ENCODE data around the gene PRDM16. TPM values are rescaled to one million over a fixed set of nuclear protein-coding genes. Genes with fewer than 3 reads are reported as not detected.

Gene PRDM16
- total RNA-seq, 1 experiment from 2014 or later = 22.3 TPM

- Histone ChIP-seq H3K4me1 (ENCODE audit: control insufficient read depth, insufficient read depth, low read length) (no peaks in the 10 kb centered on the region), H3K27me3 (ENCODE audit: control insufficient read depth, insufficient read depth, low read length) (no peaks in the 10 kb centered on the region)
- POLR2A ChIA-PET = no interaction called here
Measured at GRCh38 chr1:3234281-3234680, 165.3 kb downstream of the PRDM16 start.

GRCh38 chr1:3234956-3235355 is 166.0 kb downstream of the PRDM16 start:
- H3K27me3 ChIP-seq (ENCODE audit: control insufficient read depth, insufficient read depth, low read length) = no peaks in the 10 kb centered on the region

More at GRCh38 chr1:3234281-3234680, 165.3 kb downstream of the PRDM16 start:
- TF ChIP-seq TCF7L2 (IDR thresholded peaks at IDR 0.05; ENCODE audit: low read depth, low read length) (no peak), SIN3A (IDR thresholded peaks at IDR 0.05; ENCODE audit: borderline replicate concordance, insufficient read depth, low read depth, low read length) (no peak), POLR2AphosphoS5 (IDR thresholded peaks at IDR 0.05; ENCODE audit: low read depth, low read length) (no peak)
- TF ChIP-seq, protein P1, sequence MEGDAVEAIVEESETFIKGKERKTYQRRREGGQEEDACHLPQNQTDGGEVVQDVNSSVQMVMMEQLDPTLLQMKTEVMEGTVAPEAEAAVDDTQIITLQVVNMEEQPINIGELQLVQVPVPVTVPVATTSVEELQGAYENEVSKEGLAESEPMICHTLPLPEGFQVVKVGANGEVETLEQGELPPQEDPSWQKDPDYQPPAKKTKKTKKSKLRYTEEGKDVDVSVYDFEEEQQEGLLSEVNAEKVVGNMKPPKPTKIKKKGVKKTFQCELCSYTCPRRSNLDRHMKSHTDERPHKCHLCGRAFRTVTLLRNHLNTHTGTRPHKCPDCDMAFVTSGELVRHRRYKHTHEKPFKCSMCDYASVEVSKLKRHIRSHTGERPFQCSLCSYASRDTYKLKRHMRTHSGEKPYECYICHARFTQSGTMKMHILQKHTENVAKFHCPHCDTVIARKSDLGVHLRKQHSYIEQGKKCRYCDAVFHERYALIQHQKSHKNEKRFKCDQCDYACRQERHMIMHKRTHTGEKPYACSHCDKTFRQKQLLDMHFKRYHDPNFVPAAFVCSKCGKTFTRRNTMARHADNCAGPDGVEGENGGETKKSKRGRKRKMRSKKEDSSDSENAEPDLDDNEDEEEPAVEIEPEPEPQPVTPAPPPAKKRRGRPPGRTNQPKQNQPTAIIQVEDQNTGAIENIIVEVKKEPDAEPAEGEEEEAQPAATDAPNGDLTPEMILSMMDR (IDR thresholded peaks at IDR 0.05) = no peak
- TF ChIP-seq, protein P2, sequence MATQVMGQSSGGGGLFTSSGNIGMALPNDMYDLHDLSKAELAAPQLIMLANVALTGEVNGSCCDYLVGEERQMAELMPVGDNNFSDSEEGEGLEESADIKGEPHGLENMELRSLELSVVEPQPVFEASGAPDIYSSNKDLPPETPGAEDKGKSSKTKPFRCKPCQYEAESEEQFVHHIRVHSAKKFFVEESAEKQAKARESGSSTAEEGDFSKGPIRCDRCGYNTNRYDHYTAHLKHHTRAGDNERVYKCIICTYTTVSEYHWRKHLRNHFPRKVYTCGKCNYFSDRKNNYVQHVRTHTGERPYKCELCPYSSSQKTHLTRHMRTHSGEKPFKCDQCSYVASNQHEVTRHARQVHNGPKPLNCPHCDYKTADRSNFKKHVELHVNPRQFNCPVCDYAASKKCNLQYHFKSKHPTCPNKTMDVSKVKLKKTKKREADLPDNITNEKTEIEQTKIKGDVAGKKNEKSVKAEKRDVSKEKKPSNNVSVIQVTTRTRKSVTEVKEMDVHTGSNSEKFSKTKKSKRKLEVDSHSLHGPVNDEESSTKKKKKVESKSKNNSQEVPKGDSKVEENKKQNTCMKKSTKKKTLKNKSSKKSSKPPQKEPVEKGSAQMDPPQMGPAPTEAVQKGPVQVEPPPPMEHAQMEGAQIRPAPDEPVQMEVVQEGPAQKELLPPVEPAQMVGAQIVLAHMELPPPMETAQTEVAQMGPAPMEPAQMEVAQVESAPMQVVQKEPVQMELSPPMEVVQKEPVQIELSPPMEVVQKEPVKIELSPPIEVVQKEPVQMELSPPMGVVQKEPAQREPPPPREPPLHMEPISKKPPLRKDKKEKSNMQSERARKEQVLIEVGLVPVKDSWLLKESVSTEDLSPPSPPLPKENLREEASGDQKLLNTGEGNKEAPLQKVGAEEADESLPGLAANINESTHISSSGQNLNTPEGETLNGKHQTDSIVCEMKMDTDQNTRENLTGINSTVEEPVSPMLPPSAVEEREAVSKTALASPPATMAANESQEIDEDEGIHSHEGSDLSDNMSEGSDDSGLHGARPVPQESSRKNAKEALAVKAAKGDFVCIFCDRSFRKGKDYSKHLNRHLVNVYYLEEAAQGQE (IDR thresholded peaks at IDR 0.05; ENCODE audit: insufficient read depth in 1 of 2, low read depth in 2 of 2, low read length in 1 of 2) = no peak
- no peaks in the 10 kb centered on the region for H3K36me3 ChIP-seq (ENCODE audit: control insufficient read depth, insufficient read depth, low read length)
- H3K4me3 ChIP-seq (ENCODE audit: low read depth in 2 of 2, low read length in 2 of 2) = no peak overlapping the region
- intact Hi-C loops (cut with micrococcal nuclease; ENCODE audit: unreplicated experiment) (no loop called here), in situ Hi-C loops (cut with HindIII; ENCODE audit: low pct_unique_long_range_greater_than_20kb, low sequenced_read_pairs) (no loop called here)
- no peaks in the 10 kb centered on the region for H3K9me3 ChIP-seq (ENCODE audit: control insufficient read depth, insufficient read depth, low read depth, low read length)
- H3K27ac ChIP-seq (ENCODE audit: low read length) = no peak overlapping the region
- DNase-seq (ENCODE audit: low read depth, low spot score) (no peak), ATAC-seq (no peak)
- CTCF ChIA-PET = no interaction called here
- BruUV-seq (replicated peaks) = no TSS peak

More at GRCh38 chr1:3234956-3235355, 166.0 kb downstream of the PRDM16 start:
- H3K4me3 ChIP-seq (ENCODE audit: low read depth in 2 of 2, low read length in 2 of 2) = no peak overlapping the region
- in situ Hi-C loops (cut with HindIII; ENCODE audit: low pct_unique_long_range_greater_than_20kb, low sequenced_read_pairs) (no loop called here), intact Hi-C loops (cut with micrococcal nuclease; ENCODE audit: unreplicated experiment) (no loop called here)
- H3K36me3 ChIP-seq (ENCODE audit: control insufficient read depth, insufficient read depth, low read length) = no peaks in the 10 kb centered on the region
- H3K27ac ChIP-seq (ENCODE audit: low read length) = no peak overlapping the region
- no peaks in the 10 kb centered on the region for H3K9me3 ChIP-seq (ENCODE audit: control insufficient read depth, insufficient read depth, low read depth, low read length)
- no peak for ATAC-seq
- no peaks in the 10 kb centered on the region for H3K4me1 ChIP-seq (ENCODE audit: control insufficient read depth, insufficient read depth, low read length)
- ChIA-PET POLR2A (no interaction called here), CTCF (no interaction called here)
- TF ChIP-seq, protein P1 (IDR thresholded peaks at IDR 0.05) = no peak
- TF ChIP-seq, protein P2 (IDR thresholded peaks at IDR 0.05; ENCODE audit: insufficient read depth in 1 of 2, low read depth in 2 of 2, low read length in 1 of 2) = no peak
- no peak for TF ChIP-seq SIN3A (IDR thresholded peaks at IDR 0.05; ENCODE audit: borderline replicate concordance, insufficient read depth, low read depth, low read length)
- TF ChIP-seq TCF7L2 (IDR thresholded peaks at IDR 0.05; ENCODE audit: low read depth, low read length) = no peak
- no peak for TF ChIP-seq POLR2AphosphoS5 (IDR thresholded peaks at IDR 0.05; ENCODE audit: low read depth, low read length)
- DNase-seq (ENCODE audit: low read depth, low spot score) = no peak
- no TSS peak for BruUV-seq (replicated peaks)
